Measurements from ENCODE around the gene PNPT1.
"Not testable (repeated sequence)": the region's sequence is repeated elsewhere in the genome, so short reads cannot be mapped to it uniquely, and the experiment has no call there.

The PNPT1 gene

GRCh38 chr2:55693181-55694125 is at the start of gene PNPT1:
TSS of gene PNPT1 (minus strand) at chr2:55693844. CDS start at chr2:55693823, 21 bp downstream.
- TF ChIP-seq, protein P1, sequence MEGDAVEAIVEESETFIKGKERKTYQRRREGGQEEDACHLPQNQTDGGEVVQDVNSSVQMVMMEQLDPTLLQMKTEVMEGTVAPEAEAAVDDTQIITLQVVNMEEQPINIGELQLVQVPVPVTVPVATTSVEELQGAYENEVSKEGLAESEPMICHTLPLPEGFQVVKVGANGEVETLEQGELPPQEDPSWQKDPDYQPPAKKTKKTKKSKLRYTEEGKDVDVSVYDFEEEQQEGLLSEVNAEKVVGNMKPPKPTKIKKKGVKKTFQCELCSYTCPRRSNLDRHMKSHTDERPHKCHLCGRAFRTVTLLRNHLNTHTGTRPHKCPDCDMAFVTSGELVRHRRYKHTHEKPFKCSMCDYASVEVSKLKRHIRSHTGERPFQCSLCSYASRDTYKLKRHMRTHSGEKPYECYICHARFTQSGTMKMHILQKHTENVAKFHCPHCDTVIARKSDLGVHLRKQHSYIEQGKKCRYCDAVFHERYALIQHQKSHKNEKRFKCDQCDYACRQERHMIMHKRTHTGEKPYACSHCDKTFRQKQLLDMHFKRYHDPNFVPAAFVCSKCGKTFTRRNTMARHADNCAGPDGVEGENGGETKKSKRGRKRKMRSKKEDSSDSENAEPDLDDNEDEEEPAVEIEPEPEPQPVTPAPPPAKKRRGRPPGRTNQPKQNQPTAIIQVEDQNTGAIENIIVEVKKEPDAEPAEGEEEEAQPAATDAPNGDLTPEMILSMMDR (conservative IDR thresholded peaks at IDR 0.05; ENCODE audit: low read length): no peak
- peak within 1 kb of the TSS; percentile 84 for H3K4me3 ChIP-seq (ENCODE audit: low read length)
- peak; percentile 87 for DNase-seq (ENCODE audit: low read depth)

DNA sequence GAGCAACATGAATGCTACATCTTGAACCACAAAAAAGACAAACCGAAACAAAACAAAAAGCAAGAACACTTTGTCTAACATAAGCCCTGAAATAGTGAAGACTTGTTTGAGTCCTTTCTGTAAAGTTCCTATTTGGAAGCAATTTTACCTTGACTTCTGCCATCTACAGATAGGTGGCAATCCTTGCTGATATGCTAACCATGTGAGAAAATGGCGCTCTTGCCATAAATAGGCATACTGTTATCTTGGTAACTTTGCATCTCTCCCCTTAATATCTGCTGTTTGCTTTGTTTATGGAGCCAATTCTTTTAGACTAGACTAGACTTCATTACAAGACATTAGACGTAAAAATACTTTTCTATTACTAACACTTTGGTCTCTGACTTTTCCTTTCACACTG is 49.4 kb upstream of the PNPT1 start:
- H3K4me3 ChIP-seq (ENCODE audit: low read length): no peak overlapping the region
- TF ChIP-seq, protein P1 (conservative IDR thresholded peaks at IDR 0.05; ENCODE audit: low read length): no peak
- DNase-seq (ENCODE audit: low read depth): no peak

DNA sequence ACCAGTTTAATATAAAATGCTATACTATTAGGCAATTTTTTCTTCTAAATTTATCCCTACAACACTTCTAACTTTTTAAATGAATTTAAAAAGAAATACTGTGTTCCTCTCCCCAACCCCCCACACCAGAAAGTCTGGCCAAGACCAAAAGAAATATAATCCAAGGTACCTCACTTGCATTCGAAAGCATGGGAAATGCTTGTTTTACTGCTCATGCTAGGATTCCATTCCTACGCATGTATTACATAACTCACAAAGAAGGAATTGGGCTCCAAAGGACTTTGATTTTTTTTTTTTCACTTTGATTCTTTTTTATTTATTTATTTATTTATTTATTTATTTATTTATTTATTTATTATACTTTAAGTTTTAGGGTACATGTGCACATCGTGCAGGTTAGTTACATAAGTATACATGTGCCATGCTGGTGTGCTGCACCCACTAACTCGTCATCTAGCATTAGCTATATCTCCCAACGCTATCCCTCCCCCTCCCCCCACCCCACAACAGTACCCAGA is 42.4 kb upstream of the PNPT1 start:
- not testable (repeated sequence) for H3K4me3 ChIP-seq (ENCODE audit: low read length); DNase-seq (ENCODE audit: low read depth)

DNA sequence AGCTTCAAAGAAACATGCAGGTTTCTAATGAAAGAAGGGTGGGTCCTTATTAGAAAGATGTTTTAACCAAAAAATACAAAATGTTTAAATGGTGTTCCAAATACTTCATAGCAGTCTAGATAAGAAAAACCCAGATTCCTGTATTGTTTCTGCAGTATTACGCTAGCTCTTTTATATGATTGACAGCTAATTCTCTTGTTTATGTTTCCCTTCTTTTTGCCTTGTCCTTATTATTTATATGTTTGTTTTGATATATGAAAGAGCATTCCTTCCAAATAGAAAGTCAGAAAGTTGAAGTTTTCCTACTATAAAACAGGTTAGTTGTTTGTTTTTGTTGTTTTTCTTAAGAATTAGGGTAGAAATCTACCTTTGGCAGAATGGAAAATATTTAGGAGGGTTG is 41.1 kb upstream of the PNPT1 start:
- TF ChIP-seq, protein P1 (conservative IDR thresholded peaks at IDR 0.05; ENCODE audit: low read length): no peak
- DNase-seq (ENCODE audit: low read depth): no peak

GRCh38 chr2:55733335-55733734 is 39.7 kb upstream of the PNPT1 start:
- DNase-seq (ENCODE audit: low read depth): no peak
- TF ChIP-seq, protein P1 (conservative IDR thresholded peaks at IDR 0.05; ENCODE audit: low read length): no peak
- no peak overlapping the region for H3K4me3 ChIP-seq (ENCODE audit: low read length)

More for the DNA sequence above, 41.1 kb upstream of the PNPT1 start:
- no peak overlapping the region for H3K4me3 ChIP-seq (ENCODE audit: low read length)

- H3K4me3 ChIP-seq (ENCODE audit: low read length): no peak overlapping the region
- TF ChIP-seq, protein P1 (conservative IDR thresholded peaks at IDR 0.05; ENCODE audit: low read length): no peak
- no peak for DNase-seq (ENCODE audit: low read depth)
These were observed 39.2 kb upstream of the PNPT1 start for GRCh38 chr2:55732854-55733253.

- TF ChIP-seq, protein P1 (conservative IDR thresholded peaks at IDR 0.05; ENCODE audit: low read length): no peak
- no peak for DNase-seq (ENCODE audit: low read depth)
- no peak overlapping the region for H3K4me3 ChIP-seq (ENCODE audit: low read length)
These were observed 35.6 kb upstream of the PNPT1 start for GRCh38 chr2:55729136-55729685.
